Measurements from ENCODE around the gene FGF12.

DNA sequence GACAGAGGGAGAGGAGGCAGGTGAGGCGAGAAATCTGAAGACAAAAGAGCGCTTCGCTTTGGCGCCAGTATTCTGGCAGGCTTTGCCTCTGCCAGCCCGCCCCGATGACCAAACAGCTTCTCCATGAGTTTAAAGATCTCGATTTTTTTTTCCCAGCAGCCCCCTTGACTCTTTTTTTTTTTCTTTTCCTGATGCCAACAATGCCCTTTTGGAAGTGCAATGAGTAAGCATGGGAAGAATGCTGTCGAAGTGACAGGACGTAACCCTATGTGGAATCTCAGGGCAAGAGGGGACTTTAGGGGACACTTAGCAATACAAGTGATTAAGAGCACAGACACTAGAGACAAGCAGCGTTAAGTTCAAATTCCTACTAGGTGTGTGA lies 211.7 kb downstream of the FGF12 start:
- TF ChIP-seq CTCF (IDR thresholded peaks at IDR 0.05; ENCODE audit: low read depth, low read length) (no peak), EZH2phosphoT487 (IDR thresholded peaks at IDR 0.05; ENCODE audit: low read depth) (no peak)

Data from OCI-LY3 (cell line).